Fibroblast of skin of abdomen (primary cell): Measurements from ENCODE around the gene CACNA2D2.

Source experiments
- DNase-seq: peaks from one replicate; pipeline ENCODE4 v3.0.0-alpha.2; 2013

CACNA2D2 gene

GRCh38 chr3:50457988-50458387 is 45.4 kb downstream of the CACNA2D2 start:
- no peak for DNase-seq

GRCh38 chr3:50455161-50456018 is 48.0 kb downstream of the CACNA2D2 start:
- DNase-seq: no peak

- no peak for DNase-seq
Observed at GRCh38 chr3:50454481-50455070, 48.9 kb downstream of the CACNA2D2 start.

GRCh38 chr3:50453907-50454306 is 49.5 kb downstream of the CACNA2D2 start:
- DNase-seq: no peak

- DNase-seq: peak; percentile 9
Observed at GRCh38 chr3:50450209-50450921, 53.1 kb downstream of the CACNA2D2 start.

- DNase-seq: no peak
Observed at GRCh38 chr3:50448752-50449539, 54.5 kb downstream of the CACNA2D2 start.

DNA sequence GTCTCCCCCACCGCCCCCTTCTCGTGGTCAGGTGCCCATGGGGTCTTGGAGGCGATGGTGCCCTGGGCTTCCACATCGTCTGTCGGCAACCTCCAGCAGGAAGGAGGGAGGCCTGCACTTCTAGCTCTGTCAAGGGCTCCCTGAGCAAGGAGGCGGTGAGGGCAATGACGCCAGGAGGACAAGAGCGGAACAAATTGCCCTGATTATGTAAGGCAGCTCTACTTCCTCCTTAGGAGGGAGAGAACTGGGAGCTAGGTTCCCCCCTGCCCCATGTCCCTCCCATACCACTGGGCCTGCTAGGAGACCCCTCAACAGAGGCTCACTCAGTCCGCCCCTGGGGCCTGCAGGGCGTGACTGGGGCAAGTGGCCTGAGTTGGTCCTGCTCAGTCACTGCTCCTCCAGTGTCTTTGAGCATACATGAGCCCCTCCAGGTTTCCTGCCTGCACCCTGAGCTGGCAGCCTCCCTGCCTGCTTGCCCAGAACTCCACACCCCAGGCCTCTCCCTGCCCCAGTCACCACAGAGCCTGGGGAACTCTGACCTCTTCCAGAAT is 56.1 kb downstream of the CACNA2D2 start:
- DNase-seq: no peak

- DNase-seq: no peak
Observed at GRCh38 chr3:50445919-50446318, 57.5 kb downstream of the CACNA2D2 start.

- no peak for DNase-seq
Observed at GRCh38 chr3:50444782-50445181, 58.7 kb downstream of the CACNA2D2 start.

DNA sequence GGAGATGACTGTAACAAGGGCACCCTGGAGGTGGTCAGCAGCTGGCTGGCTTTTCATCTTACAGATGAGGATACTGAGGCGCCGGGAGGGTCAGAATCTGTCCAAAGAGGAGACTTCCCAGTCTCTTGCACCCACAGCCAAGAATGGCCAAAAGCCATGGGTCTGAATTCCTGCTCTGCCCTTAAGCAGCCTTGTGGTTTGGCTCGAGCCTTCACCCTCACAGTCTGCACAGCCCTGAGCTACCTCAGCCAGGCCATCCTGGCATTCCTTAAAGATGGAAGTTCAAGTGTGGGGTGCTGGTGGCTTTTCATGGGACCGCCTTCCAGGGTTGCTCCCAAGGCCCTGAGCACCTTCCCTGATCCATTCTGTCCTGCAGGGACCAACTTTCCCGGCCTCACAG is 59.2 kb downstream of the CACNA2D2 start:
- DNase-seq: no peak

- no peak for DNase-seq
Observed at GRCh38 chr3:50442945-50443579, 60.4 kb downstream of the CACNA2D2 start.

DNA sequence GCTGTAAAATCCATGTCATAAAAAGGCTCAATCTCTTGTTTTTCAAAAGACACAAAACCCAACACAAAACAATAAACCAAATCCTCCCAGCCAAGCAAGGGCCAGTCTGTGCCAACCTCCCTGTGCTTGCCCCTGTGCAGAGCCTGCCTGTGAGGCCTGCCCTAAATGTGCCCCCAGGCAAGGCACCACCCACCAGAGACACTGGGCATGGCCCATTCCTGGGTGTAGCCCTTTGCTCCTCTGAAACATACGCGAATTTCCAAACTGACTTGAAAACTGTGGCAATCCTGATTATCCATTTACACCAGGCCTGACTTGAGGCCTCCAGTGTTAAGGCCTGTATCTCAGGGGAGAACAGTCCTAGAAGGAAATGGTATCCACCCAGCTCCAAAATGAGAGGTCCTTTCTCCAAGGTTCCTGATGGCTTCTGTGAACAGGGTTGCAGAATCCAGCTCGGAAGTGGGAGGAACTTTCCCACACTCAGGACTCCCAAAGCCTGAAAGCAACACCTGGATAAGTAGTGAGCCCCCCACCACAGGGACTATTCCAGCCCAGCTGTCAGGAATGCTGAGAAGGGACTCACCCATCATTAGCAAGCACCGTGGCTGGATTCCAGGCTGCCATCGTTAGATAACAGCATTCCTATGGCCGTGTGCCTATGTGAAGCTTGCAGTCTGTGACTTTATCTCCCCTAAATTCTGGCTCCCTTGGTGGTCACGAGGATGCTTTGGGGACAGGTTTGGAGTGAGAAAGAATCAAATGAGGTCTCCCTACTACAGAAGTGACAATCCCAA is 61.8 kb downstream of the CACNA2D2 start:
- DNase-seq: no peak

DNA sequence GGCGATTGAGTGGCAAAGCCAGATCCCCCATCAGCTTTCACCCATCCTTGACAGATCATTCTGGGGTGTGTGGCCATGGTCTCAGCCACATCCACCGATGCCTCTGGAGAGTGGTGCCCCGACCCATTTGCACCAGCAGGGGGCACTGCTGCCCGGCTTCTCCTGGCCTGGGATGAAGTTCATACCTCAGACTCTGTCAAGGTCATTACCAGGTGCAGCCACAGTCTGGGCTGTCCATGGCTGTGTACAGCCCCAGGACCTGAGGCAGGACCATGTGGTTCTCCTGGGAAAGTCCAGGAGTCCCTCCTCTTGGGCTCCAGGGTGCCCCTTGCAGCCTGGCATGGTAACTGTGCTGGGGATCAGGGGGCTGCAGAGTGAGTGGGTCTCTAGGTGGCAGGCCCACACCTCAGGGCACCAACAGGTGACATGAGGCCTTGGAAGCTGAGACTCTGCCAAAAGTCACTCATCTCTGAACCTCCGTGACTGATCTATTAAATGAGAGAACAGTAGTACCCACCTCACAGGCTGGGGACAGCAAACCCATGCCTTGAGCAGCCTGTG is 67.2 kb downstream of the CACNA2D2 start:
- peak; percentile 12 for DNase-seq

- no peak for DNase-seq
Observed at GRCh38 chr3:50435371-50436113, 67.9 kb downstream of the CACNA2D2 start.

DNA sequence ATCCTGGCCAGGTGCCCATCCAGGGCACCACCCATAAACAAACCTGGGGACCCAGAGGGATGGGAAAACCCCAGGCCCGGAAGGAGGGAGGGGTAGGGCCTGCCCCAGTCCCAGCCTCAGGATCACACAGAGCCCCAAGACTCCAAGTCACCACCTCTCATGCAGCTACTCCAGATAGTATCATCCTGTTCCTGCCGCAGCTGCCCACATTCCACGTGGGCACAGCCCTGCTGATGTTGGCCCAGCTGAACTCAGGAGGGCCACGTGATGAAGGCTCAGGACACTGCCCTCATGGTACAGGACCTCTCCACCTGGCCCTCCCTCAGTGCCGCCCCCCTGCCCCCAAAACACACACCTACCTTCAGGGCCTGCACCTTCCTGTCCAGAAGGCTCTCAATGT is 69.5 kb downstream of the CACNA2D2 start:
- no peak for DNase-seq

GRCh38 chr3:50430950-50431435 is 72.4 kb downstream of the CACNA2D2 start:
- DNase-seq: peak; percentile 48

GRCh38 chr3:50430191-50430590 is 73.2 kb downstream of the CACNA2D2 start:
- DNase-seq: no peak

- DNase-seq: no peak
Observed at GRCh38 chr3:50428007-50428633, 75.3 kb downstream of the CACNA2D2 start.

- no peak for DNase-seq
Observed at GRCh38 chr3:50427217-50427616, 76.2 kb downstream of the CACNA2D2 start.
